Skeletal muscle cell (primary cell): ENCODE results near the gene NUS1.
"Not testable (repeated sequence)": the region's sequence is repeated elsewhere in the genome, so short reads cannot be mapped to it uniquely, and the experiment has no call there.

Experiments used
- DNase-seq: peaks from one replicate; pipeline ENCODE4 v3.0.0-alpha.2; 2010; ENCODE audit warnings: low read depth
- H3K4me3 ChIP-seq: 2 replicates; pipeline ENCODE4 v1.5.1; 2011; ENCODE audit warnings: low read depth, mild to moderate bottlenecking, control low read depth, low read length, moderate library complexity

Gene NUS1

GRCh38 chr6:117706504-117706903, 31.2 kb downstream of the NUS1 start:
- H3K4me3 ChIP-seq, result no peak overlapping the region
- DNase-seq, result no peak

GRCh38 chr6:117706936-117707509, 31.8 kb downstream of the NUS1 start:
- not testable (repeated sequence) for DNase-seq, H3K4me3 ChIP-seq

GRCh38 chr6:117711369-117711768, 36.1 kb downstream of the NUS1 start:
- H3K4me3 ChIP-seq, result no peak overlapping the region
- no peak for DNase-seq

- H3K4me3 ChIP-seq, result no peak overlapping the region
- no peak for DNase-seq
Observed at GRCh38 chr6:117718895-117719294, 43.6 kb downstream of the NUS1 start.

DNA sequence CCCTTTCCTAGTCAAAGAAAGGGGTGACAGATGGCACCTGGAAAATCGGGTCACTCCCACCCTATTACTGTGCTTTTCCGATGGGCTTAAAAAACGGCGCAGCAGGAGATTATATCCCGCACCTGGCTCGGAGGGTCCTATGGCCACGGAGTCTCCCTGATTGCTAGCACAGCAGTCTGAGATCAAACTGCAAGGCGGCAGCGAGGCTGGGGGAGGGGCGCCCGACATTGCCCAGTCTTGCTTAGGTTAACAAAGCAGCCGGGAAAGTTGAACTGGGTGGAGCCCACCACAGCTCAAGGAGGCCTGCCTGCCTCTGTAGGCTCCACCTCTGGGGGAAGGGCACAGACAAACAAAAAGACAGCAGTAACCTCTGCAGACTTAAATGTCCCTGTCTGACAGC, 46.3 kb downstream of the NUS1 start:
- DNase-seq, H3K4me3 ChIP-seq: not testable (repeated sequence)

- no peak overlapping the region for H3K4me3 ChIP-seq
- no peak for DNase-seq
Observed at GRCh38 chr6:117728626-117729025, 53.4 kb downstream of the NUS1 start.

DNA sequence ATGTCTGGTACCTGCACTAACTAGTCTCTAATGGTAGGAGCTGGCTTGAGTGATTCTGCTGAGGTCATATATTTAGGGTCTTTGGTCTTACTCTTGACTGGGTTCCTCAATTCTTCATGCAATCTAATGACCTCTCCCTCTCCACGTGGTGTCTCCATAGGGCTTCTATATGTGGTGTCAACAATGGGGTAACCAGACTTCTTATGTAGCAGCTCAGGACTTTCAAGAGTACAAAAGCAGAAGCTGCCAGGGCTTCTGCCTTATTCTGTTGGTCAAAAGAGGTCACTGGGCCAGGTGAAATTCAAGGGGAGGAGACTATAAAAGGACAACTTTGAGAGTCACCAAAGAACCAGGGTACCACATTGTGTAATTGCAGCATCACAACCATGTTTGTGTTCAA, 54.3 kb downstream of the NUS1 start:
- H3K4me3 ChIP-seq, result no peak overlapping the region
- DNase-seq, result no peak

DNA sequence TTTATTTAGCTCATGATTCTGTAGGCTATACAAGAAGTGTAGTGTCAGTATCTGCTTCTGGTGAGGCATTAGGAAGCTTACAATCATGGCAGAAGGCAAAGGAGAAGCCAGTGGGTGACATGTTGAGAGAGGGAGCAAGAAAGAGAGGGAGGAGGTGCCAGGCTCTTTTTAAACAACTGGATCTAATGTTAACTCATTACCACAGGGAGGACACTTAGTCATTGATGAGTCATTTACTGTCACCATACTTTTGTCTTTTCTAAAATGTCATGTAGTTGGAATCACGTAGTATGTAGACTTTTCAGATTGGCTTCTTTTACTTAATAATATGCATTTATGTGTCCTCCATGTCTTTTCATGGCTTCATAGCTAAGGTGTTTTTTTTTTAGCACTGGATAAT, 58.1 kb downstream of the NUS1 start:
- no peak for DNase-seq
- H3K4me3 ChIP-seq, result no peak overlapping the region

DNA sequence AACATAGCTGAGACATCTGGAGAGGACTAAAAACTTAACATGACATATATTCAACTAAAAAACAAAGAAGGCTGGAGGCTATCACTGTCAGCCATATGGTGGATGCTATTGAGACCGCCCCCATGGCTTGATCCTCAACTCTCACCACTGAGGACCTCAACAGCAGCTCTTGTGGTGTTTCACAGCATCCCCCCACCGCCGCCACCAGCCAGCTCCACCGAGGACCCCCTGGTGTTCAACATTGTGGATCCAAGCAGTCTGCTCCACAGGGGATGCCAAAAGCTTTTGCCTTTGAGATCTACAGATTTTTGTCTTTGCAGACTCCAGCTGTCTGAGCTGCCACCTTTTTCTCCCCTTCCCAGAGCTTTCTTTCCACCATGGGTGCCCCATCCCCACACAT, 64.6 kb downstream of the NUS1 start:
- DNase-seq, result no peak
- no peak overlapping the region for H3K4me3 ChIP-seq

DNA sequence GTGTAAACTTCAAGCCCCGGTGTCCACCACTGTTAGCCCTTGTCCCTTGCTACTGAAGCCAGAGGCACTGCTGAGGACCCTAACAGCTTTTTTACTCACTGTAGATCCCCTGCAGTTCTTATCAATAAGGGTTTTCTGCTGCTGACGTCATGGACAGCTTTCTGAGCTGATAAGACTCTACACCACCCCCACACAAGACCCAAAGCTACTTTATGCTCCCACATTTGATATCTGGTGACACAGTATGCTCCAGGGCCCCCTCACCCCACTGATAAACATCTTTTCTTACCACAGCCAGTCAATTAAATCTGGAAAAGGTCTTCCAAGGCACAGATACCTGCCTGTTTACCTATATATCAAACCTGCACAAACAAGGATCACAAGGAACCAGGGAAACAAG, 65.3 kb downstream of the NUS1 start:
- no peak for DNase-seq
- H3K4me3 ChIP-seq, result no peak overlapping the region

GRCh38 chr6:117750675-117751074, 75.4 kb downstream of the NUS1 start:
- not testable (repeated sequence) for DNase-seq, H3K4me3 ChIP-seq
